ENCODE measurements around the gene ADD3. TPM values are rescaled to one million over a fixed set of nuclear protein-coding genes. Genes with fewer than 3 reads are reported as not detected.

ADD3 gene
- total RNA-seq, 1 experiment from 2014 or later: 32.4 TPM

GRCh38 chr10:110020265-110020664 lies 12.5 kb downstream of the ADD3 start:
- CTCF ChIA-PET: no interaction called here
- Histone ChIP-seq H3K9me3 (ENCODE audit: control insufficient read depth, insufficient read depth, low read depth, low read length) (no peaks in the 10 kb centered on the region), H3K4me3 (ENCODE audit: low read depth in 2 of 2, low read length in 2 of 2) (no peak overlapping the region), H3K36me3 (ENCODE audit: control insufficient read depth, insufficient read depth, low read length) (no peaks in the 10 kb centered on the region), H3K27ac (ENCODE audit: low read length) (no peak overlapping the region), H3K27me3 (ENCODE audit: control insufficient read depth, insufficient read depth, low read length) (no peaks in the 10 kb centered on the region), H3K4me1 (ENCODE audit: control insufficient read depth, insufficient read depth, low read length) (peaks cover 8% of the 10 kb centered on the region; the same call in 1 of the 2 replicates)
- ATAC-seq (no peak), DNase-seq (ENCODE audit: low read depth, low spot score) (no peak)
- intact Hi-C loops (cut with micrococcal nuclease; ENCODE audit: unreplicated experiment): no loop called here
- TF ChIP-seq CTCF (IDR thresholded peaks at IDR 0.05) (no peak), TCF7L2 (IDR thresholded peaks at IDR 0.05; ENCODE audit: low read depth, low read length) (no peak), REST (IDR thresholded peaks at IDR 0.05; ENCODE audit: insufficient read depth in 1 of 2, low read depth in 2 of 2, low read length in 1 of 2) (no peak), SIN3A (IDR thresholded peaks at IDR 0.05; ENCODE audit: borderline replicate concordance, insufficient read depth, low read depth, low read length) (no peak), POLR2AphosphoS5 (IDR thresholded peaks at IDR 0.05; ENCODE audit: low read depth, low read length) (no peak)
- POLR2A ChIA-PET: no interaction called here
- in situ Hi-C loops (cut with HindIII; ENCODE audit: low pct_unique_long_range_greater_than_20kb, low sequenced_read_pairs): no loop called here
- BruUV-seq (replicated peaks): no TSS peak

- intact Hi-C loops (cut with micrococcal nuclease; ENCODE audit: unreplicated experiment): no loop called here
- H3K4me1 ChIP-seq (ENCODE audit: control insufficient read depth, insufficient read depth, low read length): no peaks in the 10 kb centered on the region
- TF ChIP-seq SIN3A (IDR thresholded peaks at IDR 0.05; ENCODE audit: borderline replicate concordance, insufficient read depth, low read depth, low read length) (no peak), TCF7L2 (IDR thresholded peaks at IDR 0.05; ENCODE audit: low read depth, low read length) (no peak), POLR2AphosphoS5 (IDR thresholded peaks at IDR 0.05; ENCODE audit: low read depth, low read length) (no peak), CTCF (IDR thresholded peaks at IDR 0.05) (no peak), REST (IDR thresholded peaks at IDR 0.05; ENCODE audit: insufficient read depth in 1 of 2, low read depth in 2 of 2, low read length in 1 of 2) (no peak)
- no peak overlapping the region for H3K4me3 ChIP-seq (ENCODE audit: low read depth in 2 of 2, low read length in 2 of 2)
- no peaks in the 10 kb centered on the region for H3K9me3 ChIP-seq (ENCODE audit: control insufficient read depth, insufficient read depth, low read depth, low read length)
- ChIA-PET CTCF (no interaction called here), POLR2A (interaction anchor here (0.6 kb wide), 1 partner anchor 1384 kb away, joined by 3 read pairs; no protein-coding TSS in a partner anchor)
- H3K27me3 ChIP-seq (ENCODE audit: control insufficient read depth, insufficient read depth, low read length): no peaks in the 10 kb centered on the region
- BruUV-seq (replicated peaks): no TSS peak
- DNase-seq (ENCODE audit: low read depth, low spot score) (no peak), ATAC-seq (no peak)
- H3K27ac ChIP-seq (ENCODE audit: low read length): no peak overlapping the region
- no peaks in the 10 kb centered on the region for H3K36me3 ChIP-seq (ENCODE audit: control insufficient read depth, insufficient read depth, low read length)
- in situ Hi-C loops (cut with HindIII; ENCODE audit: low pct_unique_long_range_greater_than_20kb, low sequenced_read_pairs): no loop called here
Observed at GRCh38 chr10:110022716-110023504, 15.1 kb downstream of the ADD3 start.

All from Panc1 (cell line).